BE2C (cell line): ENCODE results near the gene C11orf71.

Source experiments
- DNase-seq: peaks from one replicate; pipeline ENCODE4 v3.0.0-alpha.2; 2020
- H3K27me3 ChIP-seq: fragments of 250-450 bp; sonication (Bioruptor Pico); 2 replicates; pipeline ENCODE4 v1.5.1; 2020; ENCODE audit warnings: mild to moderate bottlenecking
- H3K36me3 ChIP-seq: fragments of 250-450 bp; sonication (Bioruptor Pico); 2 replicates; pipeline ENCODE4 v1.5.1; 2020; ENCODE audit warnings: mild to moderate bottlenecking
- H3K4me1 ChIP-seq: fragments of 250-450 bp; sonication (Bioruptor Pico); 2 replicates; pipeline ENCODE4 v1.5.1; 2020
- H3K4me3 ChIP-seq: 2 replicates; pipeline ENCODE4 v1.5.1; 2011; ENCODE audit warnings: low read depth, low read length
- H3K9me3 ChIP-seq: fragments of 250-450 bp; sonication (Bioruptor Pico); 2 replicates; pipeline ENCODE4 v1.5.1; 2020
- CTCF ChIP-seq: IDR thresholded peaks from 2 replicates; pipeline ENCODE4 v1.5.1; 2012; ENCODE audit warnings: mild to moderate bottlenecking, low read depth, low read length

The C11orf71 gene

GRCh38 chr11:114358716-114359115 lies 41.6 kb downstream of the C11orf71 start:
- Histone ChIP-seq H3K4me3 (no peak overlapping the region), H3K4me1 (no peaks in the 10 kb centered on the region), H3K36me3 (no peaks in the 10 kb centered on the region), H3K9me3 (no peaks in the 10 kb centered on the region), H3K27me3 (no peaks in the 10 kb centered on the region; the same call in 1 of the 2 replicates)
- TF ChIP-seq CTCF: no peak
- no peak for DNase-seq

DNA sequence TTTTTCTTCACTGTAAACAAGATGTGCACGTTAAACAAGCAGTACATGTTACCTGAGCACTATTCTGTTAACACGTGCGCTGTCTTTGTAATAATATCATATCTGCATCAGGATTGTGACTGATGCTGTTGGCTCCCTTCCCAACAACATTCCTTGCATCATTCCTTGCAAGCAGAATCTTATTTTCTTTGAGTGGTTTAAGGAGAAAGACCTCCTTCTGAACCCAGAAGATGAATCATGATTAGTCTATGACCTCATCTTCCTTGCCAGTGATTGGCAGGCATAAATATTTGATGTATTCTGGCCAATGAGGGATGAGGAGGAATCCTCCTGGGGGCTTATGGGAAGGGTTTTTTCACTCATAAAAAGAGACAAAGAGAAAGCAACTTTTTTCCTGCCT lies 46.2 kb downstream of the C11orf71 start:
- no peaks in the 10 kb centered on the region for H3K4me1 ChIP-seq
- no peak for DNase-seq
- TF ChIP-seq CTCF: no peak

GRCh38 chr11:114353443-114353842 lies 46.9 kb downstream of the C11orf71 start:
- Histone ChIP-seq H3K27me3 (no peaks in the 10 kb centered on the region), H3K36me3 (no peaks in the 10 kb centered on the region), H3K9me3 (no peaks in the 10 kb centered on the region), H3K4me1 (no peaks in the 10 kb centered on the region), H3K4me3 (no peak overlapping the region)
- TF ChIP-seq CTCF: no peak
- no peak for DNase-seq

More for the DNA sequence above, 46.2 kb downstream of the C11orf71 start:
- H3K9me3 ChIP-seq: no peaks in the 10 kb centered on the region
- no peaks in the 10 kb centered on the region for H3K36me3 ChIP-seq
- no peak overlapping the region for H3K4me3 ChIP-seq
- no peaks in the 10 kb centered on the region for H3K27me3 ChIP-seq

GRCh38 chr11:114350022-114350421 lies 50.3 kb downstream of the C11orf71 start:
- DNase-seq: no peak
- H3K36me3 ChIP-seq: no peaks in the 10 kb centered on the region
- H3K4me1 ChIP-seq: no peaks in the 10 kb centered on the region
- no peak for TF ChIP-seq CTCF
- no peaks in the 10 kb centered on the region for H3K27me3 ChIP-seq
- H3K9me3 ChIP-seq: no peaks in the 10 kb centered on the region
- H3K4me3 ChIP-seq: no peak overlapping the region
